AG04449 (cell line): ENCODE measurements around the gene LRRC39.

Source experiments
- CTCF ChIA-PET: fragments of 350-600 bp; formaldehyde crosslinking; extraction: SDS; loops from one replicate; lab custom pipeline; 2021; ENCODE audit warnings: antibody characterized with exemption; lab: Yijun Ruan, JAX
- POLR2A ChIA-PET: fragments of 400-600, 350-600 bp; formaldehyde crosslinking; extraction: SDS; loops from one replicate; lab custom pipeline; 2020; ENCODE audit warnings: antibody characterized with exemption, inconsistent platforms; lab: Yijun Ruan, JAX
- DNase-seq: peaks from one replicate; pipeline ENCODE4 v3.0.0-alpha.2; 2010; ENCODE audit warnings: low read depth, low spot score
- H3K4me3 ChIP-seq: 2 replicates; pipeline ENCODE4 v1.5.1; 2011; ENCODE audit warnings: low read depth, mild to moderate bottlenecking, control low read depth, low read length
- TF ChIP-seq, protein P1 (sequence below): IDR thresholded peaks from one replicate; pipeline ENCODE4 v1.5.1; 2011; ENCODE audit warnings: mild to moderate bottlenecking, moderate library complexity, low read length, control low read depth, inconsistent platforms; ENCODE audit not compliant: insufficient read depth; ENCODE audit errors: missing control alignments

The LRRC39 gene

DNA sequence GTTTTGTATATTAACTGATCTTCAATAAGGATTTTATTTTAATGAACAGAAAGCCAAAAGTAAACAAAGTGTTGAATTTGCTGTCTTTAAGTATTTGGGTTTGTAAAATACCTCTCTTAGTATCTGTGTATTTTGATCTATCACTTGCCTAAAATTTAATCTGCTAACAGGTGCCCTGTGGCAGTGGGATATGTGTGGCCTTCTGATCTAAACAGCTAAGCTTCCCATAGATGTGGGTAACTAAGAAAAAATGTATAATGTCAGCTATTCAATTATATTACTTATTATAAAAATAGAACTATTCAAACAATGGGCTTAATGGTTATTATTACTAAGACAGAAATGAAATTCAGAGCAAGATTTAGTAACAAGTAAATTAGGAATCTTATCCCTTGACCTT is 15.2 kb downstream of the LRRC39 start:
- ChIA-PET CTCF (no interaction called here), POLR2A (no interaction called here)
- no peak overlapping the region for H3K4me3 ChIP-seq
- no peak for DNase-seq
- TF ChIP-seq, protein P1, sequence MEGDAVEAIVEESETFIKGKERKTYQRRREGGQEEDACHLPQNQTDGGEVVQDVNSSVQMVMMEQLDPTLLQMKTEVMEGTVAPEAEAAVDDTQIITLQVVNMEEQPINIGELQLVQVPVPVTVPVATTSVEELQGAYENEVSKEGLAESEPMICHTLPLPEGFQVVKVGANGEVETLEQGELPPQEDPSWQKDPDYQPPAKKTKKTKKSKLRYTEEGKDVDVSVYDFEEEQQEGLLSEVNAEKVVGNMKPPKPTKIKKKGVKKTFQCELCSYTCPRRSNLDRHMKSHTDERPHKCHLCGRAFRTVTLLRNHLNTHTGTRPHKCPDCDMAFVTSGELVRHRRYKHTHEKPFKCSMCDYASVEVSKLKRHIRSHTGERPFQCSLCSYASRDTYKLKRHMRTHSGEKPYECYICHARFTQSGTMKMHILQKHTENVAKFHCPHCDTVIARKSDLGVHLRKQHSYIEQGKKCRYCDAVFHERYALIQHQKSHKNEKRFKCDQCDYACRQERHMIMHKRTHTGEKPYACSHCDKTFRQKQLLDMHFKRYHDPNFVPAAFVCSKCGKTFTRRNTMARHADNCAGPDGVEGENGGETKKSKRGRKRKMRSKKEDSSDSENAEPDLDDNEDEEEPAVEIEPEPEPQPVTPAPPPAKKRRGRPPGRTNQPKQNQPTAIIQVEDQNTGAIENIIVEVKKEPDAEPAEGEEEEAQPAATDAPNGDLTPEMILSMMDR, result no peak

DNA sequence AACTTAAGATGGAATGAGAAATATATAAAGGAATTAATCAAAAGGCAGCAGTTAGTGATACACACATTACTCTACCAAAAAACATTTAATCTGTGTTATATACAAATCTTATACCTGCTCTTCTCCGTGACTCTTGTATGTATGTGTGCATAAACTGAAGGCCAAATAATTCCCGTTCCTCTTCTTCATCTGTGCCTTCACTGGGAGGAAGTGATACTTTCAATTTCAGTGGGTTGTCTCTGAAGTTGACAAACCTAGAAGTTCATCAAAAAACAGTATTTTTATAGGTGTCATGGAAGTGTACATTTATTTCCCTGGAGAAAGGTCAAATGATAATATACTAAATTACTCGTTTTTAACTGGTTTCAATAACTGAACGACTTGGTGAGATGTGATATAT is 25.8 kb downstream of the LRRC39 start:
- H3K4me3 ChIP-seq, result no peak overlapping the region
- TF ChIP-seq, protein P1, result no peak
- ChIA-PET CTCF (interaction anchor here (1.4 to 1.5 kb wide), 2 partner anchors 15 to 308 kb away, joined by 3 to 5 read pairs; no protein-coding TSS in a partner anchor), POLR2A (no interaction called here)
- DNase-seq, result no peak

DNA sequence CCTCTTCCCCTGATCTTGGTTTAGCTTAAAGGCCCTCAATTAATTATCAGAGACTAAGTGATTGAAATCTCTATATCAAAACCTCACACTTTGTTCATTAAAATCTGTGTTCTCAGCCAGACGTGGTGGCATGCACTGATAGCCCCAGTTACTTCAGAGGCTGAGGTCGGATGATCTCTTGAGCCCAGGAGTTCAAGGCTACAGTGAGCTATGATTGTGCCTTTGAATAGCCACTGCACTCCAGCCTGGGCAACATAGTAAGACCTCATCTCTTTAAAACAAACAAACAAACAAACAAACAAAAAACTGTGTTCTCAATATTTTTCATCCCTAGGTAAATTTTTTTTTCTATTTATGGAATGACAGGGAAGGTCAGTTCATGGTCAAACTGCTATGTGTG is 26.4 kb downstream of the LRRC39 start:
- TF ChIP-seq, protein P1, result no peak
- ChIA-PET POLR2A (no interaction called here), CTCF (interaction anchor here (1.4 to 1.5 kb wide), 2 partner anchors 16 to 308 kb away, joined by 3 to 5 read pairs; no protein-coding TSS in a partner anchor)
- DNase-seq, result no peak
- H3K4me3 ChIP-seq, result no peak overlapping the region

DNA sequence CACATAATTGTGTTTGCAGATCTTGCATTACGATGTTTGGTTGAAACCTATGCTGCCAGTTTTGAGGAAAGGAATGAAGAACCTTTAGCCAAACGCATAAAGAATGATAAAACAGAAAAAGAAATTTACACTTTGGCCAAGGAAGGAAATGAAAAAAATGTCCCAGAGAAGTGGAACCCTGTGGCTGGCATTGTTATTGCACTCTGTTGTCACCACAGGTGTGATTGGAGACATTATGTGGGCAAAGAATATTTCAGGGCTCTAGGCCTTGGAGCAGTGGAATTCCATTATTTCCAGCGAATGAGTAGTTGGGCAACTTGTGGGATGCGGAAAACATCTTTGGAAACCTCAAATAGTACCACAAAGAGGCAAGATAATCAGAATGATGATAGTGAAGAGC is 30.2 kb downstream of the LRRC39 start:
- CTCF ChIA-PET, result interaction anchor here (1.0 kb wide), 1 partner anchor 210 kb away, joined by 3 read pairs; no protein-coding TSS in a partner anchor
- no peak overlapping the region for H3K4me3 ChIP-seq
- no peak for DNase-seq
- TF ChIP-seq, protein P1, result no peak
- POLR2A ChIA-PET, result no interaction called here

DNA sequence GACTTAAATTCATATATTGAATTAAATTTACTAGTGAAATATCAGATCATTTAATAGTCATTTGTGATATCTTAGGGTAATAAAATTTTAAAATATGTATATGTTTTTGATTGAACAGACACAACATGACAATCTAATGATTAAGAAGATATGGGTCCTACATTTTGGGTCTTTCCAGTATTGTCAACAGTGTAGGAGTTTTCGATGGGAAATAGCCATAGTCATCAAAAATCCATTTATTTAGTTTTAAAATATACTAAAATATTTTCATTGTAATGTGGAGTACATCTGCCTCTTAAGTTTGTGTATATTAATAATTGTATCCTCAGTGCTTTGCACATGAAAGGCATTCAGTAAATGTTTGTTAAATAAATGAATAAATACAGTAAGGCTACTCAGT is 31.1 kb downstream of the LRRC39 start:
- no peak for DNase-seq
- ChIA-PET POLR2A (no interaction called here), CTCF (interaction anchor here (1.4 kb wide), 1 partner anchor 52 kb away, joined by 3 read pairs; no protein-coding TSS in a partner anchor)
- H3K4me3 ChIP-seq, result no peak overlapping the region
- TF ChIP-seq, protein P1, result no peak

DNA sequence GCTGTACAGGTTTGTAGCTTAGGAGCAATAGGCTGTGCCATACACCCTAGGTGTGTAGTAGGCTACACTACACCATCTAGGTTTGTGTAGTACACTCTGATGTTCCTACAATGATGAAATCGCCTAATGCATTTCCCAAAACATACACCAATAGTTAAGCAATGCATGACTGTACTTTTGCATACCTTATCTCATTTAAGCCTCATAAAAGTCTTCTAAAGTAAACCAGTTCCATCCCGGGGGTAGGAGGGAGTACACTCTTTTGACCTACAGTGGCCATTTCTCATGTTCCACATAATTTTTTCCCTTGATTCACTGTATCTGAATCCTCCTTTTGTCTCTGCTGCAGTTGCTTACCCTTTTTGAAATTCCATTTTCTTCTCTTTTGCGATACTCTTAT is 32.9 kb downstream of the LRRC39 start:
- no peak for DNase-seq
- no peak overlapping the region for H3K4me3 ChIP-seq
- TF ChIP-seq, protein P1, result no peak
- ChIA-PET CTCF (no interaction called here), POLR2A (no interaction called here)
